ENCODE measurements around the gene COL4A2.

The COL4A2 gene

GRCh38 chr13:110283736-110284517 lies 23.2 kb upstream of the COL4A2 start:
- no peak for TF ChIP-seq CTCF (IDR thresholded peaks at IDR 0.05)
- DNase-seq (ENCODE audit: low spot score), result no peak
- peak overlapping the region in 1 of 2 donors; percentile 78 for H3K27ac ChIP-seq
- H3K4me3 ChIP-seq, result no peak overlapping the region

- TF ChIP-seq CTCF (IDR thresholded peaks at IDR 0.05), result no peak
- DNase-seq (ENCODE audit: low spot score), result peak; percentile 38
- peak overlapping the region in 1 of 2 donors; percentile 78 for H3K27ac ChIP-seq
- H3K4me3 ChIP-seq, result no peak overlapping the region
These were observed 22.2 kb upstream of the COL4A2 start for GRCh38 chr13:110284779-110285484.

GRCh38 chr13:110285991-110286832 lies 20.9 kb upstream of the COL4A2 start:
- DNase-seq (ENCODE audit: low spot score), result peak; percentile 70
- H3K4me3 ChIP-seq, result peak overlapping the region; percentile 14
- no peak for TF ChIP-seq CTCF (IDR thresholded peaks at IDR 0.05)
- peak overlapping the region; percentile 56 to 78 for H3K27ac ChIP-seq

GRCh38 chr13:110286833-110287819 lies 20.0 kb upstream of the COL4A2 start:
- peak overlapping the region; percentile 56 to 78 for H3K27ac ChIP-seq

GRCh38 chr13:110289174-110289573 lies 17.9 kb upstream of the COL4A2 start:
- H3K4me3 ChIP-seq, result no peak overlapping the region
- peak overlapping the region in 1 of 2 donors; percentile 68 for H3K27ac ChIP-seq
- no peak for TF ChIP-seq CTCF (IDR thresholded peaks at IDR 0.05)
- DNase-seq (ENCODE audit: low spot score), result peak; percentile 68

More at GRCh38 chr13:110286833-110287819, 20.0 kb upstream of the COL4A2 start:
- TF ChIP-seq CTCF (IDR thresholded peaks at IDR 0.05), result no peak
- DNase-seq (ENCODE audit: low spot score), result peak; percentile 73
- peak overlapping the region; percentile 17 for H3K4me3 ChIP-seq

- peak; percentile 45 for DNase-seq (ENCODE audit: low spot score)
- Histone ChIP-seq H3K27ac (peak overlapping the region in 1 of 2 donors; percentile 68), H3K4me3 (no peak overlapping the region)
- no peak for TF ChIP-seq CTCF (IDR thresholded peaks at IDR 0.05)
These were observed 17.4 kb upstream of the COL4A2 start for GRCh38 chr13:110289661-110290060.

All from coronary artery (tissue), 2 donors.